Measurements from ENCODE around the gene NME7.
A peak's percentile ranks its signal among the peaks of the same experiment; 100 is the strongest.

The NME7 gene

DNA sequence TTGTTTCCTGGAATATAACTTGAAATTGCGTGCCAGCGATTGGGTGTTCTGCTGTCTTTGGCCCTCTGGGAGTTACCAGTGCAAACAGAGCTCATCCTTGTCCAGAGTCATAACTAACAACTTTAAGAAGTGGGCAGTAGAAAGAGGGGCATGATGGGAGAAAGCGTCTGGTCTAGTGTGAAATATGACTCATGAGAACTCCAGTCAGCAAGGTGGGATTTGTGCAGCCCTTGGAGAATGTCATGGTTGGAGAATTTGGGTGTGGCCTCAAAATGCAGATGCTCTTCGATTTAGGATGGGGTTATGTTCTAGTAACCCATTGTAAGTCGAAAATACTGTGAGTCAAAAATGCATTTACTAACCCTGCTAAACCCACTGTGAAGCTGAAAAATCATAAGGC is 248.2 kb downstream of the NME7 start:
- Histone ChIP-seq H3K4me3 (ENCODE audit: low read depth, low read length) (no peak overlapping the region), H3K36me3 (peaks cover 85% of the 10 kb centered on the region), H3K4me1 (peaks cover 25% of the 10 kb centered on the region), H3K9me3 (no peaks in the 10 kb centered on the region), H3K27me3 (no peaks in the 10 kb centered on the region)
- TF ChIP-seq, protein P1, sequence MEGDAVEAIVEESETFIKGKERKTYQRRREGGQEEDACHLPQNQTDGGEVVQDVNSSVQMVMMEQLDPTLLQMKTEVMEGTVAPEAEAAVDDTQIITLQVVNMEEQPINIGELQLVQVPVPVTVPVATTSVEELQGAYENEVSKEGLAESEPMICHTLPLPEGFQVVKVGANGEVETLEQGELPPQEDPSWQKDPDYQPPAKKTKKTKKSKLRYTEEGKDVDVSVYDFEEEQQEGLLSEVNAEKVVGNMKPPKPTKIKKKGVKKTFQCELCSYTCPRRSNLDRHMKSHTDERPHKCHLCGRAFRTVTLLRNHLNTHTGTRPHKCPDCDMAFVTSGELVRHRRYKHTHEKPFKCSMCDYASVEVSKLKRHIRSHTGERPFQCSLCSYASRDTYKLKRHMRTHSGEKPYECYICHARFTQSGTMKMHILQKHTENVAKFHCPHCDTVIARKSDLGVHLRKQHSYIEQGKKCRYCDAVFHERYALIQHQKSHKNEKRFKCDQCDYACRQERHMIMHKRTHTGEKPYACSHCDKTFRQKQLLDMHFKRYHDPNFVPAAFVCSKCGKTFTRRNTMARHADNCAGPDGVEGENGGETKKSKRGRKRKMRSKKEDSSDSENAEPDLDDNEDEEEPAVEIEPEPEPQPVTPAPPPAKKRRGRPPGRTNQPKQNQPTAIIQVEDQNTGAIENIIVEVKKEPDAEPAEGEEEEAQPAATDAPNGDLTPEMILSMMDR (IDR thresholded peaks at IDR 0.05; ENCODE audit: low read depth, low read length): no peak
- no peak for DNase-seq

DNA sequence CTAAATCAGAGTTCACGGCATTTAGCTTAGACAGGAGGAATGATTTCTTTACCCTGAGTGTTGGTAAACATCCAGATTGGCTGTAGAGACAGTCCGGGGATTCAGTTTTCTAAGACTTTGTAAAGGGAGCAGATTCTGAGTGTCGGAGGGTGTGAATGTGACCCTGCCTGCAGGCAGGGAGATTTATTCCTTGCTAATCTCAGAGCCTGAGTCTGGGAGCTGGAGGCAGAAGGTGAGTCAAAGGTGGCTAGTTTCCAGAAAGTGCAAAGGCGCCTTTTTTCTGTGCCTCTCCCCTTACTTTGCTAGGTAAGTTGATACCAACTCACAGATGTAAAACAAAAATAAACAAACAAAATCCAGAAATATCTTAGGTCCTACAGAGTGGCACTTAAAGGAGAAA is 249.4 kb downstream of the NME7 start:
- H3K4me1 ChIP-seq: peaks cover 25% of the 10 kb centered on the region
- no peaks in the 10 kb centered on the region for H3K27me3 ChIP-seq
- no peak for DNase-seq
- TF ChIP-seq, protein P1 (IDR thresholded peaks at IDR 0.05; ENCODE audit: low read depth, low read length): no peak
- no peak overlapping the region for H3K4me3 ChIP-seq (ENCODE audit: low read depth, low read length)
- H3K36me3 ChIP-seq: peaks cover 88% of the 10 kb centered on the region
- H3K9me3 ChIP-seq: no peaks in the 10 kb centered on the region

DNA sequence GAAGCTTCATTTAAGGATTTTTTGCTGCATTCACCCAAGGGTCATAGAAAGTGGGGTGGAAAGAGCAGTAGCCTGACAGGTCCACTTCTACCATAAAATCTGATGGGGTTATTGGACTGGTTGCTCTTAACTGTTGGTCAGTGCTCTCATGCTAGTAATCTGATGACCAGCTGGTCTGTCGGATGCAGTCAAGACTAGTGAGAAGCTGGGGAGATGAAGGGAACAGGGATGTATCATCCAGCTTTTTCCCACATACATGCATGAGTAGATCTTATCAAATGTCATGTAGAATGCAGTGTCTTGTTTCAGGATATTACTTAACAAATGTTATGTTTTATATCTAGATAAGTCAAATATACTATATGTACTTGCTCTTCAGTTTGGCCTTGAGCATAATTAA is 250.0 kb downstream of the NME7 start:
- H3K4me1 ChIP-seq: peaks cover 25% of the 10 kb centered on the region

DNA sequence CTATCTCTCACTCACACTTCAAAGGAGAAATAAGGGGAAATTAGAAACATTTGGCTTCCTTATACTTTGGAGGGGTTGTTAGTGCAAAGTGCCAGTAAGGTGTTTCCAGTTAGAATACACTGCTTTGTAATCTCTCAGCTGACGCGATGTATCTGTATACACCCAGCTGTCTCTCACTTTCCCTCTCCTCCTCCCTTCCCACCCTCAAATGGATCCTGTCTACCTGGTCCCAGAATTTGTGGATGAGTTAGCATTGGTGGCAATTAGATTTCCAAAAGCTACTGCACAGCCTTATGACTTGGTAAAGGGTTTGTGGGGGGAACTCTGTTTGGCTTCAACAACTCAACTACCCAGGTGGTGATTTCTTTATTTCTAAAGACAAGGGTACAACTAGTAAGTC is 250.6 kb downstream of the NME7 start:
- peaks cover 25% of the 10 kb centered on the region for H3K4me1 ChIP-seq
- H3K4me3 ChIP-seq (ENCODE audit: low read depth, low read length): no peak overlapping the region
- no peaks in the 10 kb centered on the region for H3K9me3 ChIP-seq
- TF ChIP-seq, protein P1 (IDR thresholded peaks at IDR 0.05; ENCODE audit: low read depth, low read length): no peak
- DNase-seq: no peak
- peaks cover 94% of the 10 kb centered on the region for H3K36me3 ChIP-seq
- H3K27me3 ChIP-seq: no peaks in the 10 kb centered on the region

More for the DNA sequence above, 250.0 kb downstream of the NME7 start:
- TF ChIP-seq, protein P1 (IDR thresholded peaks at IDR 0.05; ENCODE audit: low read depth, low read length): no peak
- Histone ChIP-seq H3K27me3 (no peaks in the 10 kb centered on the region), H3K36me3 (peaks cover 90% of the 10 kb centered on the region), H3K4me3 (ENCODE audit: low read depth, low read length) (no peak overlapping the region), H3K9me3 (no peaks in the 10 kb centered on the region)
- DNase-seq: no peak

DNA sequence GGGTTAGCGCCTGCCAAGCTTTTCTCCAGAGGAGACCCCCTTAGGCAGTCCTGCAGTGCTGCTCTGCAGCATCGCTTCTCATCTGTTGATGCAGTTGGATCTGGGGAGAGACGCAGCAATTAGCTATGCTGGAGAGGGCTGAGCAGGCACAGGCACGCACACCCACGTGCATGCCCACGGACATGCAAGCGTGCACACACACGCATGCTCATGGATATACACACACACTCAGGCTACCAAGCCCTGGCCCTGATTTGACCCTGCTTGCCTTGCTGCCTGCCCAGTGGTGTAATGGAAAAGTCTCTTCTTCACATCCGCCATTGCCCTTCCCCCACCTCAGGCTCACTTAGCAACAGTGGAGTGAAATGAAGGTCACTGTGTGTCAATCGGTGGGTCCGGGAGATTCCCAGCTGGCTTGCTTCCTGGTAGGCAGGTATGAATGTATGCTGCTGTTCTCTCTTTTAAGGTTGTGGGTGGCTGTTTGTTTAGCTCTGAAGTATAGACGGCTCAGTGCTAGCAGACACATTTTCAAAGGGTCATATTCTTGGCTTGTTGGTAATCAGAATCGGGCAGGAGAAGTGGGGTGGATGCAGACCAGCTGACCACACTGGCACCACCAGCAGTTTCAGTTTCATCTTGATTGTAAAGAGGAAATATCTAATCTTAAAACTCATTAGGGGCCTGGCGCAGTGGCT is 251.6 kb downstream of the NME7 start:
- Histone ChIP-seq H3K4me3 (ENCODE audit: low read depth, low read length) (no peak overlapping the region), H3K27me3 (no peaks in the 10 kb centered on the region), H3K9me3 (no peaks in the 10 kb centered on the region), H3K4me1 (peaks cover 25% of the 10 kb centered on the region), H3K36me3 (peaks cover 94% of the 10 kb centered on the region)
- TF ChIP-seq, protein P1 (IDR thresholded peaks at IDR 0.05; ENCODE audit: low read depth, low read length): no peak
- peak; percentile 33 for DNase-seq

DNA sequence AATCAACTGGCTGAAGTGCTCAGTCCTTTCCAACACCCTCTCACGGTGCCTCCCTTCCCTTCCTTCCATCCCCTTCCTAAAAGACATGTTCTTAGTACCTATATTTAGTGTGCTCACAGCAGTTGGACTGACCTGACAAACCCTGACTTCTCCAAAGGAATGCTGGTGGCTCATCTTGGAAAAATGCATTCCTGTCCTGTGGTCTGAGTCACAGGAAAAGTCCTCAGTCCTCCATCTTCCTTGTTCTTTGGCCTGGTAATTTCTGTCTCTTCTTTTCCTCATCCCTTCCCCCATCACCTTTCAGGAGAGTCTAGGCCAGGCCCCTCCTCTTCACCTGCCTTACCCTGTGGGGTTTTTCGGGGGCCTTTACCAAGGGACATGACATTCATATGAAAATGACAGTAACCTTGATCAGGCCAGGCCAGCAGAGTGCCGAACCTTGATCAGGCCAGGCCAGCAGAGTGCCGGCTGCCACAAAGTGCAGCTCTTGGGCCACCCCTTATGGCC is 253.9 kb downstream of the NME7 start:
- no peaks in the 10 kb centered on the region for H3K9me3 ChIP-seq
- H3K36me3 ChIP-seq: peaks cover 80% of the 10 kb centered on the region
- H3K4me1 ChIP-seq: peaks cover 12% of the 10 kb centered on the region
- DNase-seq: no peak
- no peak overlapping the region for H3K4me3 ChIP-seq (ENCODE audit: low read depth, low read length)
- H3K27me3 ChIP-seq: no peaks in the 10 kb centered on the region
- TF ChIP-seq, protein P1 (IDR thresholded peaks at IDR 0.05; ENCODE audit: low read depth, low read length): no peak
